HG03439 (cell line): ENCODE results near the gene MLH3.
"Not testable (repeated sequence)": the region's sequence is repeated elsewhere in the genome, so short reads cannot be mapped to it uniquely, and the experiment has no call there.

Experiments used
- ATAC-seq: cut with Tn5 transposase; IDR thresholded peaks from one replicate; pipeline ENCODE4 v1.9.1; 2021; ENCODE audit warnings: mild to moderate bottlenecking, moderate library complexity; ENCODE audit not compliant: unreplicated experiment

MLH3 gene

DNA sequence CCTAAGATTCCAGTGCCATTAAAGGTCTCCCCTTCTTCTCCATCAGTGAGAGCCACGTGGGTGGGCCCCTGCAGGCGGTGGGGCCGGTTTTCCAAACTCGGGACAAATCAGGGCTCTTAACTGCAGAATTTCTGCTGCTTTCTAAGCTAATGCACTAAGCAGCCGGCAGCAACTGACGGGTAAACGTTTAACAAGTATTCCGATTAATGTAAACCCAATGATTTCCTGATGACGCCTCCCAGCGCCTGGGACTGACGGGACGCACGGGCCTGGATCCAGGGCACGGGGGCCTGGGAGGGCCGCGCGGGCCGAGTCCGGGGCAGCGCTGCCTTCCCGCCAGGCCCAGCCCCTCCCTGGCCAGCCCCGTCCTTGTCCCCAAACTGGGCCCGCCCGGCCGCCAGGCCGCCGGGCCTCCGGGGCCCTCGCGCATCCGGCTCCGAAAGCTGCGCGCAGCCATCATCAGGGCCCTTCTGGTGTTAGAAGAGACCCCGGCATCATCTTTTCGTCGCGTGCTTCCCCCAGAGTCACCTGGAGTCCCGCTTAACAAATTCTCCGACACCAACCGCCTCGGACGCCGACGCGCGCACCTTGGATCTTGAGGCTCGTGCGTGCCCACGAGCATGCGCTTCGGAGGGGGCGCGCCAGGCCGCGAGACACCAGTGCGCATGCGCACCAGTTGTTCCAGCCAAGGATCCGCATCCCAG is at the start of gene MLH3:
Gene MLH3, minus strand, starts transcription at position 616 of the 704 bp plus-strand sequence. CDS start 1,812 bp downstream, outside the sequence.
- ATAC-seq, result peak; percentile 74

GRCh38 chr14:75098682-75099081 is 47.4 kb upstream of the MLH3 start:
- no peak for ATAC-seq

DNA sequence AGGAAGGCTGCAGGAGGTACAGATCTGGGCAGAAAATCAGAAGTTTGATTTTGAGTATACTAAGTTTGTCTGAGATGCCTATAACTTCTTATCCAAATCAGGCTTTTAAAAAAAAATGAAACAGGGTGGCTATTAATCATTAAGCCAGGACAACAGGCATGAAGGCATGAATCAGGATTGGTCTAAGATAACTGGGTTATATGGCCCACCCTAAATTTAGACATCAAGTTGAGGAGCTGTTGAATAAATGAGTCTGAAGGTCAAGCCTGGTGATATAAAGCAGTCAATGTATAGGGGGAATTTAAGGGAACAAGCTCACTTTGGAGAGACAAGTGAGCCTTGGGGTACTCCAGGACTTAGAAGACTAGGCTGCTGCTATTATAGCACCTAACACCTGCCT is 46.9 kb upstream of the MLH3 start:
- ATAC-seq, result no peak

- ATAC-seq, result no peak
These were observed 45.7 kb upstream of the MLH3 start for GRCh38 chr14:75096959-75097358.

DNA sequence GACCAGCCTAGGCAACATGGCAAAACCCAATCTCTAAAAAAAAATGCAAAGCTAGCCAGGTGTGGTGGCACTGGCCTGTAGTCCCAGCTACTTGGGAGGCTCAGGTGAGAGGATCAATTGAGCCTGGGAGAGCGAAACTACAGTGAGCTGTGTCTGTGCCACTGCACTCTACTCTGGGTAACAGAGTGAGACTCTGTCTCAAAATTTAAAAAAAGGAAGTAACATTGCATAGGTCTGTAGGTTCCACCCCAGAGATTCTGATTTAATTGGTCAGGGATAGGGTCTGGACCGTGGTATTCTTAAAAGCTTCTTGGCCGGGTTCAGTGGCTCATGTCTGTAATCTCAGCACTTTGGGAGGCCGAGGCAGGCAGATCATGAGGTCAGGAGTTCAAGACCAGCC is 44.4 kb upstream of the MLH3 start:
- no peak for ATAC-seq

DNA sequence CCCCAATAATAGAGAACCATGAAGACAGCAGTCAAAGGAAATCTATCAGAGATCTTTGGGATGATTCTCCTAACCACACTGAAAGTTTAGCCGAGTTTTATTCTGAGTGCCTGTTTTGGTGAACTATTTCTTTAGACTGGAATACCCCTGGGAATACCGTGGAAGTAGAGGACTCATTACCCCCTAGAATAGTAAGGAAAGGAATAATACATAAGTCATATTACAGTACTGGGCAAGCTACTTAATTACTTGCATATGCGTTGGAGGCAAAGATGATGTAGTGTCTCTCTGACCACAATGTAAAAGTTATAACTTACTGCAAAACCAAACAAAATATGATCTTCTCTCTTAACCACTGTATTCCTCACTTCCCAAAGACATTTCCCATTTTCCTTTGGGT is 43.6 kb upstream of the MLH3 start:
- no peak for ATAC-seq

- ATAC-seq, result no peak
These were observed 41.4 kb upstream of the MLH3 start for GRCh38 chr14:75092698-75093097.

DNA sequence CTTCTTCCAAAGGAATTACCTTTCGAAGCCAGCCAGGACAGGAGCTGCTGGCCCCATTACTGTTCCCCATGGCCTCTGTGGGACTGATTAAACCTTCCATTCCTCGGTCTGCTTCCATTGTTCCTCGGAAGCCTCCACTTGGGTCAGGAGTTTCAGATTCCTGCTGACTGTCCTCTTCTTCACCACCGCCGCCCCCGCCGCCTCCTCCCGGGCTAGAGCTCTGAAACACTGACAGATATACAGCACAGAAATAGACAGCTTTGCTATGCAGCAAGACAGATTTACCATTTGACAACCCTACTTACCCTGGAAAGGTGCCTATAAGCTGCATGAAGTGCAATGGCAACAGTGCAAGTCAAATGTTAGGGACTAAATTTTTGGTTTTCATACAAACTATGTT is 40.0 kb upstream of the MLH3 start:
- no peak for ATAC-seq

DNA sequence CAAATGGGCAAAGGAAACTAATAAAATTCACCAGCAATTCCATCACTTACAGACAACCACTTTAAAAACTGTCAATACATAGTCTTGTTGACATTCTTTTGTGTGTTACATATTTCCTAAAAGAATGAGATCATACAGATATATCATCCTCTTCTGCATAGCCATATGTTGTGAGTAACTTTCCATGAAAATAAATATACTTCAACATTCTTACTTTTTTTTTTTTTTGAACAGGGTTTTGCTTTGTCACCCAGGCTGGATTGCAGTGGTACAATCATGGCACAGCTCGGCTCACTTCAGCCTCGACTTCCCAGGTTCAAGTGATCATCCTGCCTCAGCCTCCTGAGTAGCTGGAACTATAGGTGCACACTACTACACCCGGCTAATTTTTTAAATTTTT is 39.1 kb upstream of the MLH3 start:
- ATAC-seq, result no peak

DNA sequence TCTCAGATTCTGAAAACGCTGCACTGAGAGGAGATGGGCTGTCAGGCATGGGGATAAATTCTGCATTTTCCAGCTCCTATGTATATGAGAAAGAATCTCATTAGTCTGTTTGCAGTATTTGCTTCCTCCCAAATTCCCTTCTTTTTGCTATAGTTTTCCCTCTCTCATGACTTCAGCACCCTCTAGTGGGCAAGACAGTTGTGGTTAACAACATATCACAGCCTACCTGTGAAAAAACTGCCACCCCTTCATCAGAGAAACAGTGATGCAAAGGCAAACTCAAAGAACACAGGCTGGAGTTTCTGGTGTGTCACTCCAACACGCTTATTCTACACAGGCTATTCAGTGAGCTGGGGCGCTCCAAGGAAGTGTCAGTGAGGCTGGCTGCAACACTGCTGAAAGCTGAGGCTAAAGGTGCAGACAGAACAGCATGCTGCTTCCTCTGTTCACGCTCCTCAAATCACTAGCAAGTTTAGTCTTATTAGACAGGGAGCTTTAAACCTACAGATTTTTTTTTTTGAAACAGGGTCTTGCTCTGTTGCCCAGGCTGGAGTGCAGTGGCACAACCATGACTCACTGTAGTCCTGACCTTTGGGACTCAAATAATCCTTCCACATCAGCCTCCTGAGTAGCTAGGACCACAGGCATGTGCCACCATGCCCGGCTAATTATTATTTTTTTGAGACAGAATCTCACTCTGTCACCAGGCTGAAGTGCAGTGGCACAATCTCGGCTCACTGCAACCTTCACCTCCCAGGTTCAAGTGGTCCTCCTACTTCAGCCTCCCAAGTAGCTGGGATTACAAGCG is 37.5 kb upstream of the MLH3 start:
- ATAC-seq, result no peak

DNA sequence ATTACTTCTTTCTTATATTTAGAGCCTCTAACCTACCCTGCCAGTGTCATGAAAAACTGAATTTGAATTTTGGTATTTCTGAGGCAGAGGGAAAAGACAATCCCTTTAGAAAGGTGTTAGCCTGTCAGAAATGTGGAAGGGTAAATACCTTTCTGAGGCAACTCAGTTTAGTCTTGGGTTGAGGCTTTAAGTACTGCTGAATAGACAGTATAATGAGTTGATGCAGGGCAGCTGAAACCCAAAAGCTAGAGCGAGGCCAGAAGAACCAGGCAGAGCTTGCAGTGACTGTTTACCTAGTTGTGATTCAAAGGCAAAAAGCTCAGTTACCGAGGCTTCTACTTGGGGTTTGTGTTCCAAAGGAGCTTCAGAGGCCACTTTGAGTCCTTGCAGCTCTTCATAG is 36.9 kb upstream of the MLH3 start:
- no peak for ATAC-seq

- ATAC-seq, result no peak
These were observed 33.2 kb upstream of the MLH3 start for GRCh38 chr14:75084513-75084912.

GRCh38 chr14:75083271-75083670 is 32.0 kb upstream of the MLH3 start:
- ATAC-seq, result no peak

GRCh38 chr14:75081660-75082229 is 30.5 kb upstream of the MLH3 start:
- ATAC-seq, result no peak

- no peak for ATAC-seq
These were observed 28.3 kb upstream of the MLH3 start for GRCh38 chr14:75079521-75079920.

DNA sequence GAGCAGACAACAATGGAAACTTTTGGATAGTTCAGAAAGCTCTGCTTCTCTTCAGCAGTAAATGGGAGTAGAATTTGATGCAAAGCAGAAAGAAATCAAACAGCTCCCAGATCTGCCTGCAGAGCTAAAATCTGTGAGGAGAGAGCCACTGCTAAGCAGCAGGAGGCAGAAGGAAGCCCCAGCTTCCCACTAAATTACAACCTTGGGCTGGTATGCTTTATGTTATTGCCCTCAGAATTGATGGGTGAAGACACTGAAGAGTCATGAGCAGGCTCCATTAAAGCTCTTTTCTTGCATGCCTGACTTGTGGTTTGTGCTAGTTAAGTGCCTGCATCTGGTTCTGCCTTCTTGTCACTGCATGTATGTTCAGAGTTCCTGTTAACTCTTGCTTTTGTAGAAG is 26.5 kb upstream of the MLH3 start:
- ATAC-seq, result no peak

GRCh38 chr14:75070383-75070782 is 19.1 kb upstream of the MLH3 start:
- ATAC-seq, result no peak

DNA sequence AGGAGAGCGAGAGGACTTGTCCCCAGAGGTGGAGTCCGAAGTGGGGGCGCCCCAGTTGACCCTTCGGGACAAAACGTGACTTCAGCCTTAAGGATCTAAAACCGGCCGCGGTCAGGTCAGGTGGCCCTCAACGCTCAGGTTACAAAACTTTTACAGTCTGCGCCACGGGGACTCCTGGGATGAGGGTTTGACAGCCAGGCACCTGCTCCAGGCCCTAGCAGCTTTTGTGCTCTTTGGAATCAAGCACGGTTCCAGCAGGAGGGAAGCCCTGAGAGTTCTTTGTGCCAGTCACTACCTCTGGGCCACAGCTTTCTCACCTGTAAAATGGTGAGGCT is 18.5 kb upstream of the MLH3 start:
- no peak for ATAC-seq

DNA sequence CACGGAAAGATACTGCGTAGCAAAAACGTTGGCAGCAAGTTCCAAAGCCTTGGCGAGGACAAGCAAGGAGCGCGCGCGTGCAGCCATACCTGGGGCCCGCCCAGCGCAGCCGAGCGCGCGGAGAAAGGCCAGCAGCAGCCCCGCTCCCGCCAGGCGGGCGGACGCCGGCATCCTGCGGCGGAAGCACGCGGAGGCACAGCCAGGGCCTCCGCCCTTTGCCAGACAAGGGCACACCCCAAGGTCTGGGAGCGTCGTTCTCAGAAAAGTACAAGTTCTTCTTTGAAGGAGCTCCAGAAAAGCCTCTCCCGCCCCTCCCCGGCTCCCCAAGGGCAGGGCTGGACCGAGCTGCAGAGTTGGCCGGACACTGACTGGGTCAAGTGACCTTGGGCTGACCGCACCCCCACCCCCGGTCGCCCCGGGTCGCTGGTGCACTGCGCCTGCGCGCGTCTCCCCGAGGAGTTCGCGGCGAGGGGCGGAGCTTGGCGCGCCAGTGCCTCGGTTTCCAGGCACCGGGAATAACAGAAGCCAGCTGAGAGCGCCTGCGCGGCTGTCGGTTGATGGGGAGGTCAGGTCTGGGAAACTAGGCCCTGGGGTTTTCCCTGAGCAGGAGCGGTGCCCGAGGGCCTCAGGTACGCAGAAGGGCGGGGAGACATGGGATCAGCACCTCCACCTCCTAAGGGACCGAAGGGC is 18.0 kb upstream of the MLH3 start, which contains the start of gene ZC2HC1C:
Gene ZC2HC1C, plus strand, starts transcription at position 521 of the 690 bp plus-strand sequence. CDS start 933 bp downstream, outside the sequence.
- ATAC-seq, result peak; percentile 76

- no peak for ATAC-seq
These were observed 17.2 kb upstream of the MLH3 start for GRCh38 chr14:75068294-75069120.

DNA sequence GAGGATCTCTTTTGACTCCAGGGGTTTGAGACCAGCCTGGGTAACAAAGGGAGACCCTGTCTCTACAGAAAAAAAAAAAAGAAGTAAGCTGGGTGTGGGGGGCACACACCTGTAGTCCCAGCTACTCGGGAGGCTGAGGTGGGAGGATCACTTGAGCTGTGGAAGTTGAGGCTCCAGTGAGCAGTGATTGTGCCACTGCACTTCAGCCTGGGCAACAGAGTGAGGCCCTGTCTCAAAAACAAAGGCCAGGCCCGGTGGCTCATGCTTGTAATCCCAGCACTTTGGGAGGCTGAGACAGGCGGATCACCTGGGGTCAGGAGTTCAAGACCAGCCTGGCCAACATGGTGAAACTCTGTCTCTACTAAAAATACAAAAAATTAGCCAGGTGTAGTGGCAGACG is 16.5 kb upstream of the MLH3 start:
- not testable (repeated sequence) for ATAC-seq
